H1 (cell line): Measurements from ENCODE around the gene COX6A2. TPM values are rescaled to one million over a fixed set of nuclear protein-coding genes. Genes with fewer than 3 reads are reported as not detected.

Source experiments
- CTCF ChIA-PET: fragments of 300-600 bp; sonication (Branson Sonifier 250); formaldehyde crosslinking; loops from one replicate; lab custom pipeline; 2021; ENCODE audit not compliant: partially characterized antibody; lab: Charles Lee
- POLR2A ChIA-PET: fragments of 300-600 bp; sonication (Branson Sonifier 250); formaldehyde crosslinking; loops from one replicate; lab custom pipeline; 2021; ENCODE audit warnings: inconsistent platforms; ENCODE audit not compliant: partially characterized antibody; lab: Charles Lee
- DNase-seq, 2 experiments: peaks; one replicate each; pipeline versions ENCODE4 v3.0.0 to v3.0.0-alpha.2; 2010 to 2022; ENCODE audit warnings: low spot score in 2 of 2, low read depth in 1 of 2, mixed read lengths in 1 of 2
- FAIRE-seq: peaks from 2 replicates; lab custom pipeline; 2011; peaks lifted over from hg19 to GRCh38; lab: Jason Lieb, UNC
- H2AFZ ChIP-seq: 2 replicates; pipeline ENCODE4 v1.8.1; 2012; ENCODE audit warnings: low read length, inconsistent platforms
- H2AK5ac ChIP-seq: 2 replicates; pipeline ENCODE4 v1.6.1; 2013; ENCODE audit warnings: low read depth, low read length
- H2BK120ac ChIP-seq: replicated peaks from 2 replicates; pipeline ENCODE3; 2013; ENCODE audit warnings: low read depth, low read length, inconsistent platforms
- H2BK12ac ChIP-seq: 2 replicates; pipeline ENCODE4 v1.6.1; 2013; ENCODE audit warnings: low read depth, low read length
- H2BK15ac ChIP-seq: 2 replicates; pipeline ENCODE4 v1.6.1; 2013; ENCODE audit warnings: low read length
- H2BK20ac ChIP-seq: 2 replicates; pipeline ENCODE4 v1.6.1; 2013; ENCODE audit warnings: low read length
- H2BK5ac ChIP-seq: 2 replicates; pipeline ENCODE4 v1.6.1; 2013; ENCODE audit warnings: low read depth, low read length
- H3K14ac ChIP-seq: 2 replicates; pipeline ENCODE4 v1.6.1; 2013; ENCODE audit warnings: inconsistent platforms; ENCODE audit not compliant: insufficient read length
- H3K18ac ChIP-seq: 2 replicates; pipeline ENCODE4 v1.6.1; 2013; ENCODE audit warnings: low read length; ENCODE audit errors: extremely low read depth
- H3K23ac ChIP-seq: 2 replicates; pipeline ENCODE4 v1.6.1; 2013; ENCODE audit warnings: inconsistent platforms; ENCODE audit not compliant: insufficient read length
- H3K23me2 ChIP-seq: 2 replicates; pipeline ENCODE4 v1.6.1; 2013; ENCODE audit warnings: low read depth, low read length
- H3K27ac ChIP-seq: 2 replicates; pipeline ENCODE4 v1.6.1; 2011; ENCODE audit warnings: low read depth, low read length, inconsistent platforms
- H3K27me3 ChIP-seq, 4 experiments: replicated peaks in 1 of 4; 1 replicate in 1 of 4; 2 replicates in 3 of 4; pipeline versions ENCODE4 v1.6.1 to v1.8.1; 2011 to 2013; ENCODE audit warnings: low read length in 3 of 4, mild to moderate bottlenecking in 3 of 4, inconsistent platforms in 2 of 4, mixed read lengths in 2 of 4, moderate library complexity in 1 of 4; ENCODE audit not compliant: control insufficient read depth in 3 of 4, insufficient read depth in 3 of 4; ENCODE audit errors: extremely low read depth in 1 of 4
- H3K36me3 ChIP-seq, 4 experiments: 2 replicates each; pipeline versions ENCODE4 v1.6.1 to v1.8.1; 2011 to 2013; ENCODE audit warnings: mild to moderate bottlenecking in 4 of 4, low read length in 3 of 4, moderate library complexity in 2 of 4, control low read depth in 1 of 4, inconsistent platforms in 1 of 4; ENCODE audit not compliant: insufficient read depth in 4 of 4, control insufficient read depth in 2 of 4
- H3K4ac ChIP-seq: replicated peaks from 2 replicates; pipeline ENCODE3; 2013; ENCODE audit warnings: low read length, low read depth, mixed read lengths, inconsistent platforms; ENCODE audit not compliant: insufficient read length
- H3K4me1 ChIP-seq, 4 experiments: replicated peaks in 1 of 4; 1 replicate in 1 of 4; 2 replicates in 3 of 4; pipeline versions ENCODE4 v1.6.1 to v1.8.1; 2011 to 2013; ENCODE audit warnings: low read length in 3 of 4, inconsistent platforms in 2 of 4, mixed read lengths in 1 of 4; ENCODE audit not compliant: insufficient read depth in 4 of 4, control insufficient read depth in 3 of 4
- H3K4me2 ChIP-seq, 2 experiments: 2 replicates each; pipeline versions ENCODE4 v1.6.1 to v1.8.1; 2011 to 2013; ENCODE audit warnings: low read depth in 2 of 2, low read length in 2 of 2, control low read depth in 1 of 2, inconsistent platforms in 1 of 2, mild to moderate bottlenecking in 1 of 2; ENCODE audit not compliant: insufficient read depth in 1 of 2
- H3K4me3 ChIP-seq, 4 experiments: fragments of 200-600, 300-600 bp in 1 of 4; sonication (generic), shearing (Covaris generic), sonication (Bioruptor Twin) in 1 of 4; 2 replicates each; pipeline versions ENCODE4 v1.5.1 to v1.8.1; 2011 to 2016; ENCODE audit warnings: low read length in 4 of 4, low read depth in 3 of 4, control low read depth in 2 of 4, inconsistent platforms in 2 of 4, mild to moderate bottlenecking in 2 of 4, mixed read lengths in 1 of 4, moderate library complexity in 1 of 4; ENCODE audit not compliant: insufficient read depth in 2 of 4; ENCODE audit errors: extremely low read depth in 1 of 4
- H3K56ac ChIP-seq: replicated peaks from 2 replicates; pipeline ENCODE3; 2013; ENCODE audit warnings: low read depth, mild to moderate bottlenecking, mixed read lengths, low read length, inconsistent platforms; ENCODE audit not compliant: insufficient read length
- H3K79me1 ChIP-seq: 2 replicates; pipeline ENCODE4 v1.6.1; 2013; ENCODE audit warnings: low read depth, low read length, control low read depth
- H3K79me2 ChIP-seq, 2 experiments: 2 replicates each; pipeline versions ENCODE4 v1.6.1 to v1.8.1; 2012 to 2013; ENCODE audit warnings: low read length in 2 of 2, mild to moderate bottlenecking in 2 of 2, inconsistent platforms in 1 of 2; ENCODE audit not compliant: insufficient read depth in 2 of 2, control insufficient read depth in 1 of 2
- H3K9ac ChIP-seq, 4 experiments: replicated peaks in 1 of 4; 1 replicate in 1 of 4; 2 replicates in 3 of 4; pipeline versions ENCODE4 v1.6.1 to v1.8.1; 2011 to 2013; ENCODE audit warnings: low read depth in 3 of 4, low read length in 3 of 4, control low read depth in 2 of 4, mild to moderate bottlenecking in 2 of 4, moderate library complexity in 2 of 4, inconsistent platforms in 1 of 4; ENCODE audit errors: extremely low read depth in 1 of 4
- H3K9me3 ChIP-seq, 2 experiments: 2 replicates each; pipeline versions ENCODE4 v1.6.1 to v1.8.1; 2012 to 2013; ENCODE audit warnings: mild to moderate bottlenecking in 2 of 2, moderate library complexity in 2 of 2, control low read depth in 1 of 2, inconsistent platforms in 1 of 2, low read depth in 1 of 2, low read length in 1 of 2, mixed read lengths in 1 of 2; ENCODE audit not compliant: insufficient read depth in 2 of 2
- H4K20me1 ChIP-seq, 2 experiments: replicated peaks in 1 of 2; 2 replicates each; pipeline versions ENCODE3 to v1.8.1; 2011 to 2013; ENCODE audit warnings: inconsistent platforms in 2 of 2, low read length in 2 of 2, mild to moderate bottlenecking in 1 of 2; ENCODE audit not compliant: insufficient read depth in 2 of 2, control insufficient read depth in 1 of 2
- H4K5ac ChIP-seq: 2 replicates; pipeline ENCODE4 v1.6.1; 2013; ENCODE audit warnings: low read length, low read depth, mixed read lengths, inconsistent platforms; ENCODE audit not compliant: insufficient read length
- H4K8ac ChIP-seq: 2 replicates; pipeline ENCODE4 v1.8.0; 2013; ENCODE audit warnings: mild to moderate bottlenecking, moderate library complexity, low read length, inconsistent platforms; ENCODE audit not compliant: insufficient read depth; ENCODE audit errors: extremely low read depth
- H4K91ac ChIP-seq: replicated peaks from 2 replicates; pipeline ENCODE3; 2013; ENCODE audit warnings: low read length, mixed read lengths, inconsistent platforms; ENCODE audit not compliant: insufficient read length
- BACH1 ChIP-seq: IDR thresholded peaks from 2 replicates; pipeline ENCODE4 v1.6.1; 2012; ENCODE audit warnings: low read length, improper control_type of control experiment
- CEBPB ChIP-seq: IDR thresholded peaks from 2 replicates; pipeline ENCODE4 v1.6.1; 2012; ENCODE audit warnings: low read depth, low read length
- CTCF ChIP-seq, 3 experiments: IDR thresholded peaks; 1 replicate in 2 of 3; 2 replicates in 1 of 3; pipeline versions ENCODE4 v1.5.1 to v1.6.1; 2011; ENCODE audit warnings: low read length in 3 of 3, mild to moderate bottlenecking in 3 of 3, inconsistent platforms in 2 of 3, low read depth in 1 of 3, moderate library complexity in 1 of 3; ENCODE audit not compliant: insufficient read depth in 1 of 3; ENCODE audit errors: control extremely low read depth in 1 of 3
- KDM1A ChIP-seq: fragments of 200-600, 300-600 bp; sonication (generic); IDR thresholded peaks from 2 replicates; pipeline ENCODE4 v1.7.1; 2016; ENCODE audit warnings: mild to moderate bottlenecking, low read length, borderline replicate concordance
- MAFK ChIP-seq: IDR thresholded peaks from 2 replicates; pipeline ENCODE4 v1.6.1; 2012; ENCODE audit warnings: low read depth, mild to moderate bottlenecking, improper control_type of control experiment, low read length
- RAD21 ChIP-seq, 2 experiments: IDR thresholded peaks in 1 of 2; conservative IDR thresholded peaks in 1 of 2; 2 replicates each; pipeline ENCODE4 v1.6.1; 2011; ENCODE audit warnings: low read depth in 2 of 2, low read length in 2 of 2, improper control_type of control experiment in 1 of 2, inconsistent platforms in 1 of 2, mild to moderate bottlenecking in 1 of 2, moderate library complexity in 1 of 2
- SIX5 ChIP-seq: IDR thresholded peaks from 2 replicates; pipeline ENCODE4 v1.6.1; 2011; ENCODE audit warnings: mild to moderate bottlenecking, low read depth, low read length
- WGBS, 2 experiments: shearing (Covaris generic) in 1 of 2; methylation state at CpG; one replicate each; pipeline versions ENCODE4 v1.1.6 to v1.1.7; 2013 to 2015; ENCODE audit warnings: low lambda C conversion rate in 2 of 2, mixed read lengths in 2 of 2, inconsistent platforms in 1 of 2, low coverage in 1 of 2, missing lambda C conversion rate in 1 of 2; ENCODE audit not compliant: insufficient replicate concordance in 2 of 2, insufficient coverage in 1 of 2, insufficient read length in 1 of 2; ENCODE audit errors: extremely low coverage in 1 of 2, missing lambda C conversion rate in 1 of 2; 5-methylcytosine and 5-hydroxymethylcytosine counted together
- polyA plus RNA-seq, 7 experiments: library from polyadenylated mRNA; depleted of rRNA in 3 of 7; stranded (reverse) in 5 of 7; unstranded in 2 of 7; fragments of >200 nt in 5 of 7; fragments of 200-250 nt in 2 of 7; gene quantifications; 1 replicate in 5 of 7; 2 replicates in 1 of 7; 4 replicates in 1 of 7; pipeline versions ENCODE4 v1.2.1 to v1.2.3, GENCODE V29; 2011 to 2013; ENCODE audit warnings: missing spikeins in 2 of 7, mixed read lengths in 2 of 7
- total RNA-seq: library from RNA; stranded (reverse); fragmentation: NEBNext Ultra II Directional; extraction: Animal tissue kit (Norgen Biotek cat#: 25700); gene quantifications from 2 replicates; pipeline ENCODE4 v1.2.1, GENCODE V29; 2021

COX6A2 gene
- total and polyA plus RNA-seq, 2 of the 8 experiments (the other 6 are each of a cell fraction or from before 2014, with no cell fraction given) = 0.79 TPM; not detected in 1

GRCh38 chr16:31382485-31383161 is 45.5 kb downstream of the COX6A2 start:
- H2AK5ac ChIP-seq = no peak overlapping the region
- H2BK5ac ChIP-seq = no peak overlapping the region
- no peaks in the 10 kb centered on the region for H3K79me2 ChIP-seq
- H4K91ac ChIP-seq = peak overlapping the region; percentile 15
- H3K79me1 ChIP-seq = no peaks in the 10 kb centered on the region
- H3K9ac ChIP-seq = no peak overlapping the region
- H4K8ac ChIP-seq = peak overlapping the region; percentile 39
- no peak overlapping the region for H3K27ac ChIP-seq
- H3K18ac ChIP-seq = no peak overlapping the region
- H3K56ac ChIP-seq = no peak overlapping the region
- peak; percentile 33 to 88 for DNase-seq
- H2AFZ ChIP-seq = peak overlapping the region; percentile 99
- H2BK20ac ChIP-seq = no peak overlapping the region
- no peaks in the 10 kb centered on the region for H3K27me3 ChIP-seq
- no peak overlapping the region for H3K4ac ChIP-seq
- no peak overlapping the region for H3K23ac ChIP-seq
- H4K5ac ChIP-seq = no peak overlapping the region
- no peaks in the 10 kb centered on the region for H3K23me2 ChIP-seq
- peaks cover 0 to 1% (median 0%) of the 10 kb centered on the region in 4 experiments; a peak in 2 of 7 replicates for H3K4me1 ChIP-seq
- POLR2A ChIA-PET = interaction anchor here (0.6 to 2.0 kb wide), 6 partner anchors 11 to 203 kb away, joined by 3 to 5 read pairs (median 4); partner anchors contain the start of gene FUS
- no peak overlapping the region; the same call in 1 of the 2 replicates for H2BK15ac ChIP-seq
- WGBS, 2 experiments = 23% methylated on average over 14 of the region's 14 CpGs; no CpG with 5 or more reads in 1 of the 2 experiments
- TF ChIP-seq SIX5 (no peak), CTCF (IDR thresholded peaks at IDR 0.05; ENCODE audit: control extremely low read depth in 1 of 3, insufficient read depth in 1 of 3, low read depth in 1 of 3, low read length in 3 of 3) (peak; percentile 86 to 96 (median 88)), BACH1 (no peak), KDM1A (0 out of 2 replicates have a peak, but pooled peaks have one; percentile 22), CEBPB (peak; percentile 98), MAFK (peak; percentile 20; the same call in 1 of the 2 replicates), RAD21 (IDR thresholded peaks at IDR 0.05 in 1 of 2, conservative IDR thresholded peaks at IDR 0.05 in 1 of 2; ENCODE audit: low read depth in 2 of 2, low read length in 2 of 2) (peak; percentile 84 to 87)
- TF ChIP-seq, all 59 proteins: peak for 5
- peaks cover 0 to 1% of the 10 kb centered on the region in 2 experiments for H4K20me1 ChIP-seq
- CTCF ChIA-PET = interaction anchor here (0.6 to 2.7 kb wide), 36 partner anchors 10 to 397 kb away, joined by 3 to 38 read pairs (median 3); partner anchors contain the start of genes ITGAD, ITGAX, PYCARD and PYDC1
- H2BK12ac ChIP-seq = no peak overlapping the region
- H2BK120ac ChIP-seq = no peak overlapping the region
- FAIRE-seq = peak; percentile 84
- no peak overlapping the region for H3K14ac ChIP-seq
- peaks cover 0 to 4% of the 10 kb centered on the region in 2 experiments; a peak in 1 of 4 replicates for H3K9me3 ChIP-seq
- no peak overlapping the region; a peak in 1 of 8 replicates for H3K4me3 ChIP-seq
- H3K4me2 ChIP-seq = peak overlapping the region in 1 of 2 experiments; percentile 62; a peak in 2 of 4 replicates
- H3K36me3 ChIP-seq = no peaks in the 10 kb centered on the region
